Loucy (cell line): ENCODE measurements around the gene GSTA2.
"Not testable (repeated sequence)": the region's sequence is repeated elsewhere in the genome, so short reads cannot be mapped to it uniquely, and the experiment has no call there.

ENCODE experiments used
- H2AFZ ChIP-seq: fragments of 200-600 bp; sonication (generic); 2 replicates; pipeline ENCODE4 v1.6.0; 2016; ENCODE audit warnings: antibody characterized with exemption, mild to moderate bottlenecking, low read length, moderate library complexity
- H3F3A ChIP-seq: fragments of 200-600 bp; 2 replicates; pipeline ENCODE4 v1.6.0; 2016; ENCODE audit warnings: antibody characterized with exemption, low read depth, mild to moderate bottlenecking
- H3K27me3 ChIP-seq: fragments of 200-600 bp; sonication (generic); 2 replicates; pipeline ENCODE4 v1.6.1; 2014; ENCODE audit warnings: low read length, mild to moderate bottlenecking; ENCODE audit not compliant: insufficient read depth, poor library complexity, severe bottlenecking
- H3K36me3 ChIP-seq: fragments of 200-600 bp; sonication (generic); 2 replicates; pipeline ENCODE4 v1.6.1; 2016; ENCODE audit warnings: low read length; ENCODE audit not compliant: insufficient read depth
- H3K4me1 ChIP-seq: fragments of 200-600 bp; sonication (generic); 2 replicates; pipeline ENCODE4 v1.5.1; 2014; ENCODE audit warnings: low read length, mild to moderate bottlenecking; ENCODE audit not compliant: insufficient read depth, poor library complexity, severe bottlenecking
- H3K4me2 ChIP-seq: fragments of 200-600 bp; sonication (generic); 2 replicates; pipeline ENCODE4 v1.6.0; 2014; ENCODE audit warnings: antibody characterized with exemption, low read length, low read depth, mild to moderate bottlenecking; ENCODE audit not compliant: poor library complexity, severe bottlenecking
- H3K4me3 ChIP-seq: fragments of 200-600 bp; sonication (generic); 2 replicates; pipeline ENCODE4 v1.5.1; 2014; ENCODE audit warnings: low read length, mild to moderate bottlenecking, mixed read lengths; ENCODE audit not compliant: poor library complexity, severe bottlenecking
- H3K79me2 ChIP-seq: fragments of 200-600 bp; sonication (generic); 2 replicates; pipeline ENCODE4 v1.6.1; 2014; ENCODE audit warnings: low read length; ENCODE audit not compliant: insufficient read depth
- H3K9ac ChIP-seq: fragments of 200-600 bp; sonication (generic); 2 replicates; pipeline ENCODE4 v1.6.0; 2014; ENCODE audit warnings: mild to moderate bottlenecking, low read depth, low read length, moderate library complexity; ENCODE audit not compliant: poor library complexity, severe bottlenecking
- H3K9me2 ChIP-seq: fragments of 200-600 bp; sonication (generic); replicated peaks from 2 replicates; pipeline ENCODE4 v1.6.1; 2016; ENCODE audit warnings: low read depth, low read length, mixed read lengths
- H3K9me3 ChIP-seq: fragments of 200-600 bp; sonication (generic); 2 replicates; pipeline ENCODE4 v1.6.1; 2014; ENCODE audit warnings: mild to moderate bottlenecking, antibody characterized with exemption, low read length, low read depth; ENCODE audit not compliant: insufficient read depth
- H4K20me1 ChIP-seq: fragments of 200-600 bp; sonication (generic); 2 replicates; pipeline ENCODE4 v1.6.0; 2014; ENCODE audit warnings: antibody characterized with exemption, low read length, mild to moderate bottlenecking; ENCODE audit not compliant: insufficient read depth, poor library complexity, severe bottlenecking
- EZH2phosphoT487 ChIP-seq: fragments of 200-600 bp; IDR thresholded peaks from 2 replicates; pipeline ENCODE4 v1.6.1; 2018; ENCODE audit warnings: antibody characterized with exemption, mild to moderate bottlenecking, moderate library complexity, borderline replicate concordance
- TF ChIP-seq, protein P1 (sequence below): fragments of 200-600 bp; sonication (generic); conservative IDR thresholded peaks from 2 replicates; pipeline ENCODE4 v1.5.1; 2014; ENCODE audit warnings: mild to moderate bottlenecking, antibody characterized with exemption, low read length

GSTA2 gene

GRCh38 chr6:52724042-52724405, 39.3 kb downstream of the GSTA2 start:
- Histone ChIP-seq H3K4me1 (no peaks in the 10 kb centered on the region), H3F3A (no peaks in the 10 kb centered on the region), H3K9me3 (no peaks in the 10 kb centered on the region), H3K79me2 (no peaks in the 10 kb centered on the region), H4K20me1 (no peaks in the 10 kb centered on the region), H3K4me3 (no peak overlapping the region), H3K27me3 (no peaks in the 10 kb centered on the region), H3K36me3 (no peaks in the 10 kb centered on the region), H2AFZ (no peak overlapping the region; the same call in 1 of the 2 replicates), H3K9ac (no peak overlapping the region), H3K4me2 (no peak overlapping the region), H3K9me2 (no peaks in the 10 kb centered on the region)
- no peak for TF ChIP-seq EZH2phosphoT487
- TF ChIP-seq, protein P1, sequence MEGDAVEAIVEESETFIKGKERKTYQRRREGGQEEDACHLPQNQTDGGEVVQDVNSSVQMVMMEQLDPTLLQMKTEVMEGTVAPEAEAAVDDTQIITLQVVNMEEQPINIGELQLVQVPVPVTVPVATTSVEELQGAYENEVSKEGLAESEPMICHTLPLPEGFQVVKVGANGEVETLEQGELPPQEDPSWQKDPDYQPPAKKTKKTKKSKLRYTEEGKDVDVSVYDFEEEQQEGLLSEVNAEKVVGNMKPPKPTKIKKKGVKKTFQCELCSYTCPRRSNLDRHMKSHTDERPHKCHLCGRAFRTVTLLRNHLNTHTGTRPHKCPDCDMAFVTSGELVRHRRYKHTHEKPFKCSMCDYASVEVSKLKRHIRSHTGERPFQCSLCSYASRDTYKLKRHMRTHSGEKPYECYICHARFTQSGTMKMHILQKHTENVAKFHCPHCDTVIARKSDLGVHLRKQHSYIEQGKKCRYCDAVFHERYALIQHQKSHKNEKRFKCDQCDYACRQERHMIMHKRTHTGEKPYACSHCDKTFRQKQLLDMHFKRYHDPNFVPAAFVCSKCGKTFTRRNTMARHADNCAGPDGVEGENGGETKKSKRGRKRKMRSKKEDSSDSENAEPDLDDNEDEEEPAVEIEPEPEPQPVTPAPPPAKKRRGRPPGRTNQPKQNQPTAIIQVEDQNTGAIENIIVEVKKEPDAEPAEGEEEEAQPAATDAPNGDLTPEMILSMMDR, result no peak

DNA sequence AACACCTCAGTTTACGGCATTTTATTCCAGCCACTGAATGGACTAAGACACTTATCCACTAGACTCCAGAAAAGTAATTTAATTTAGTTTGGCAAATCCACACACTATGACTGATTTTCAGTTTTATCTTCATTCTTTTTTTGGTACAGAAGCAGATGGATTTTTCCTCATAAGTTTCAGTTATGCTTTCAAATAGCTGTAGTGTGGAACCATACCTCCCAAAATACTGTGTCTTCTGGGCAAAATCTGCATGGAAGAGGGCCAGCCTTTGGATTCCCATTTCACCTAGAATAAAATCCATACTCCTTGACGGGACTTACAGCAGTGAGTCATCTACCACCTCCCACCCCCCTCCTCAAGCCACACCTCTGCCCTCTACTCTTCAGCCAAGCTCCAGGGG, 43.0 kb downstream of the GSTA2 start:
- no peaks in the 10 kb centered on the region for H3K9me3 ChIP-seq
- no peak overlapping the region for H3K9ac ChIP-seq
- no peaks in the 10 kb centered on the region for H3F3A ChIP-seq
- H3K79me2 ChIP-seq, result no peaks in the 10 kb centered on the region
- no peaks in the 10 kb centered on the region for H3K4me1 ChIP-seq
- H3K27me3 ChIP-seq, result no peaks in the 10 kb centered on the region
- TF ChIP-seq EZH2phosphoT487, result no peak
- TF ChIP-seq, protein P1, result no peak
- H3K36me3 ChIP-seq, result no peaks in the 10 kb centered on the region
- no peaks in the 10 kb centered on the region for H4K20me1 ChIP-seq
- no peak overlapping the region for H2AFZ ChIP-seq
- no peak overlapping the region for H3K4me3 ChIP-seq
- no peak overlapping the region for H3K4me2 ChIP-seq
- H3K9me2 ChIP-seq, result no peaks in the 10 kb centered on the region

DNA sequence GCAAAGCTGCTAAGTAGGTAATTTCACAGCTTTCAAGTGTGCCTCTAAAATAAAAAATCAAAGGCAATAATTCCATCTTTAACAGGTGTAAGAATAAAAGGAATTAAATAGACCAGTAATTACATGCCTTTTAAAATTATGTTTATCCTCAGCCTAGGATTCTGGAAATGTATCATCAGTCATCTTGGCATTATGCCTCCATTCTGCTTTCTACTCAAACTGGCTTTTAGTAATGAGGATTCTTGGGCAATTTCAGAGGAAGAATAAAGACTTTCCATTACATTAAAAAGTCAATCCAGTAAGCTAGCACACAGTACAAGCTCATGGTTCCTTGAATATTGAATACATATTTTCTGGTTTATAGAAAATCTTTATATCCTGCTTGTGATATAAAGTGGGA, 44.7 kb downstream of the GSTA2 start:
- Histone ChIP-seq H3K9me2 (no peaks in the 10 kb centered on the region), H3K4me3 (no peak overlapping the region), H3K9ac (no peak overlapping the region), H3K4me1 (no peaks in the 10 kb centered on the region), H3K9me3 (no peaks in the 10 kb centered on the region), H3K27me3 (no peaks in the 10 kb centered on the region), H4K20me1 (no peaks in the 10 kb centered on the region), H3K36me3 (no peaks in the 10 kb centered on the region), H3F3A (no peaks in the 10 kb centered on the region), H3K79me2 (no peaks in the 10 kb centered on the region), H3K4me2 (no peak overlapping the region), H2AFZ (no peak overlapping the region)
- TF ChIP-seq, protein P1, result no peak
- no peak for TF ChIP-seq EZH2phosphoT487

GRCh38 chr6:52714761-52715160, 48.5 kb downstream of the GSTA2 start:
- H3K4me3 ChIP-seq, H3K79me2 ChIP-seq, H3K9ac ChIP-seq, H4K20me1 ChIP-seq, H3K9me3 ChIP-seq, H3K27me3 ChIP-seq, H3F3A ChIP-seq, H3K4me2 ChIP-seq, H3K4me1 ChIP-seq, H3K36me3 ChIP-seq, H2AFZ ChIP-seq, H3K9me2 ChIP-seq: not testable (repeated sequence)
